Ovary (tissue), 9 donors: ENCODE data around the gene ASB9. TPM values are rescaled to one million over a fixed set of nuclear protein-coding genes. Genes with fewer than 3 reads are reported as not detected.

Experiments used
- DNase-seq, 5 donors: peaks; one replicate each; pipeline ENCODE4 v3.0.0-alpha.2; 2019 to 2020
- H3K27ac ChIP-seq, 2 donors: fragments of 200-600 bp; one replicate each; pipeline versions ENCODE4 v1.5.1 to v1.8.0; 2019 to 2022
- H3K27me3 ChIP-seq: fragments of 200-600 bp; one replicate; pipeline ENCODE4 v1.8.0; 2022
- H3K36me3 ChIP-seq: fragments of 200-600 bp; sonication (generic); one replicate; pipeline ENCODE4 v1.5.1; 2019
- H3K4me1 ChIP-seq: one replicate; pipeline ENCODE4 v1.8.1; 2013; ENCODE audit warnings: mild to moderate bottlenecking, moderate library complexity; ENCODE audit not compliant: insufficient read depth
- H3K4me3 ChIP-seq: fragments of 200-600 bp; sonication (generic); one replicate; pipeline ENCODE4 v1.5.1; 2017
- H3K9me3 ChIP-seq, 2 donors: fragments of 200-600 bp in 1 of 2; sonication (generic) in 1 of 2; one replicate each; pipeline versions ENCODE4 v1.5.1 to v1.8.1; 2013 to 2019; ENCODE audit warnings: mild to moderate bottlenecking in 1 of 2, moderate library complexity in 1 of 2
- CTCF ChIP-seq, 3 donors: fragments of 450-650 bp in 2 of 3; fragments of 200-600 bp in 1 of 3; IDR thresholded peaks; one replicate each; pipeline versions ENCODE4 v1.5.1 to v1.8.0; 2016 to 2022; ENCODE audit warnings: antibody characterized with exemption in 3 of 3, mild to moderate bottlenecking in 1 of 3
- EP300 ChIP-seq: sonication (generic); formaldehyde crosslinking; IDR thresholded peaks from one replicate; pipeline ENCODE4 v1.6.1; 2017; ENCODE audit warnings: antibody characterized with exemption
- POLR2A ChIP-seq: fragments of 450-650 bp; IDR thresholded peaks from one replicate; pipeline ENCODE4 v1.6.1; 2017; ENCODE audit warnings: antibody characterized with exemption, mild to moderate bottlenecking, moderate library complexity
- WGBS, 3 donors: extraction: QIAGEN DNeasy Blood & Tissue Kit in 1 of 3; methylation state at CpG; one replicate each; pipeline versions ENCODE4 v1.1.5 to v1.1.7; 2013 to 2017; 5-methylcytosine and 5-hydroxymethylcytosine counted together
- intact Hi-C, 4 donors: fragments of 100-400 bp; cut with DNase I; formaldehyde crosslinking; loops; one replicate each; pipeline versions ENCODE4 v1.11.0 to v1.15.1; 2022 to 2023
- polyA plus RNA-seq, 2 donors: library from polyadenylated mRNA; stranded (reverse); fragments of 200-250 nt in 1 of 2; fragments of 350-450 nt in 1 of 2; fragmentation: Illumina TruSeq in 1 of 2; extraction: RNeasy Lipid Tissue Mini Kit (QIAGEN cat#74804) in 1 of 2; gene quantifications; one replicate each; pipeline ENCODE4 v1.2.3, GENCODE V29; 2013 to 2014
- total RNA-seq, 7 donors: library from RNA; depleted of rRNA in 2 of 7; stranded (reverse); fragments of >200 nt in 2 of 7; fragmentation: NEBNext Ultra II Directional in 3 of 7; extraction: Animal tissue kit (Norgen Biotek cat#: 25700) in 3 of 7; gene quantifications; one replicate each; pipeline versions ENCODE4 v1.1.0 to v1.2.4, GENCODE V29; 2016 to 2023
- donor health status: DM: no; HTN: no; CAD: no; lungs with moderate emphysema.
- donor health status: DM: no; HTN: no; CAD: no.
- donor health status: Bipolar disorder and iron deficiency.
- donor health status: DM: yes; HTN: yes; CAD: no.
- donor health status: DM: no; HTN: no; CAD: no.
- donor health status: DM: yes; HTN: yes; CAD: no.

Gene ASB9
- total and polyA plus RNA-seq, 9 donors: 0.20 to 2.1 (median 0.99) TPM

- Histone ChIP-seq H3K27me3 (no peaks in the 10 kb centered on the region), H3K27ac (no peak overlapping the region), H3K36me3 (no peaks in the 10 kb centered on the region), H3K9me3 (no peaks in the 10 kb centered on the region), H3K4me1 (no peaks in the 10 kb centered on the region), H3K4me3 (no peak overlapping the region)
- TF ChIP-seq POLR2A (no peak), EP300 (no peak)
- no peak for DNase-seq
- WGBS, 3 donors: 73 to 77% (median 76%) methylated on average over 3 of the region's 3 CpGs
- intact Hi-C loops: no loop called here
These were observed 28.9 kb upstream of the ASB9 start for GRCh38 chrX:15298780-15299179.

DNA sequence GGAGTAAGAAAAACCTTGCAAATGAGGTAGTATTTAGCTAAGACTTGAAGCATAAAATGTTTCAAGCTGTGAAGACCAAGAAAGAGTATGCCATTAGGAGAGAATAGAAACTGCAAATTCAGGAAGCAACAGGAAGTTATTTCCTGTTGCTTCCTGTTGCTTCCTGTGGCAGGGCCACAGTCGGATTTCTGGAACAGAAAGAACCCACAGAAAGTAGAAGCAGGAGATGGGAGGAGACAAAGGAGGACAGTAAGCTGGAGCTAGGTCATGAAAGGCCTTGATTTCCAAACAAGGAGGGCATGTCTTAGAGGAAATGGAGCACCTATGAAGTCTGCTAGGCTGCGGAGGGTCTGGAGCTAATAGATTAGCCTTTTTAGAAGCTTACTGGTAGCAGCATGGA is 28.3 kb upstream of the ASB9 start:
- Histone ChIP-seq H3K27me3 (no peaks in the 10 kb centered on the region), H3K27ac (no peak overlapping the region)

GRCh38 chrX:15293451-15293850 is 23.6 kb upstream of the ASB9 start:
- H3K4me3 ChIP-seq: no peak overlapping the region
- no peak overlapping the region for H3K27ac ChIP-seq
- no peak for DNase-seq
- no peaks in the 10 kb centered on the region for H3K36me3 ChIP-seq
- no peaks in the 10 kb centered on the region for H3K9me3 ChIP-seq
- H3K27me3 ChIP-seq: no peaks in the 10 kb centered on the region
- H3K4me1 ChIP-seq: no peaks in the 10 kb centered on the region
- intact Hi-C loops: no loop called here
- 74 to 87% (median 76%) methylated on average over 2 of the region's 2 CpGs for WGBS, 3 donors
- TF ChIP-seq CTCF (IDR thresholded peaks at IDR 0.05) (no peak), EP300 (no peak), POLR2A (no peak)

More for the DNA sequence above, 28.3 kb upstream of the ASB9 start:
- H3K9me3 ChIP-seq: no peaks in the 10 kb centered on the region
- H3K4me3 ChIP-seq: no peak overlapping the region
- WGBS, 3 donors: 55 to 62% (median 57%) methylated on average over 2 of the region's 2 CpGs
- intact Hi-C loops: no loop called here
- no peak for TF ChIP-seq POLR2A
- no peak for TF ChIP-seq CTCF (IDR thresholded peaks at IDR 0.05)
- no peak for TF ChIP-seq EP300
- no peaks in the 10 kb centered on the region for H3K36me3 ChIP-seq
- DNase-seq: no peak
- H3K4me1 ChIP-seq: no peaks in the 10 kb centered on the region

DNA sequence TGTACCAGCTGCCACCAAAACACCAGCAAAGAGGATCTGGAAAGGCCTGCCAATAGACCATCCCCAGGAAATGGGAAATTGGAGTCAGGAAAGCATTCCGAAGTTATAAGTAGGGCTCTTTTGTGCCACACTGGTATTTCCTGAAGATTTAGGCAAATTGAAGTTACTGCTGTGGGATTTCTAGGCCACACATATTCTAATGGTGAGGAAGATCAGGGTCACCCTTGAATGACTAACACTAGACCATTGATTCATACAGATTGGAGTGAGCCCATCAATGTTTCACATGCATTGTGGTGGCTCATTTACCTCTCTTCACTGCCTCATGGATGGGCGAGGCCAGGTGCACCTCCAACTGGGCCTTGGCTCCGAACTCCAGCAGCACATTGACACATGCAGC is 23.0 kb upstream of the ASB9 start:
- no peak for DNase-seq
- intact Hi-C loops: no loop called here
- Histone ChIP-seq H3K36me3 (no peaks in the 10 kb centered on the region), H3K4me3 (no peak overlapping the region), H3K9me3 (no peaks in the 10 kb centered on the region), H3K27me3 (no peaks in the 10 kb centered on the region), H3K4me1 (no peaks in the 10 kb centered on the region), H3K27ac (no peak overlapping the region)
- WGBS, 3 donors: 72 to 85% (median 84%) methylated on average over 3 of the region's 3 CpGs
- TF ChIP-seq CTCF (IDR thresholded peaks at IDR 0.05) (no peak), EP300 (no peak), POLR2A (no peak)

DNA sequence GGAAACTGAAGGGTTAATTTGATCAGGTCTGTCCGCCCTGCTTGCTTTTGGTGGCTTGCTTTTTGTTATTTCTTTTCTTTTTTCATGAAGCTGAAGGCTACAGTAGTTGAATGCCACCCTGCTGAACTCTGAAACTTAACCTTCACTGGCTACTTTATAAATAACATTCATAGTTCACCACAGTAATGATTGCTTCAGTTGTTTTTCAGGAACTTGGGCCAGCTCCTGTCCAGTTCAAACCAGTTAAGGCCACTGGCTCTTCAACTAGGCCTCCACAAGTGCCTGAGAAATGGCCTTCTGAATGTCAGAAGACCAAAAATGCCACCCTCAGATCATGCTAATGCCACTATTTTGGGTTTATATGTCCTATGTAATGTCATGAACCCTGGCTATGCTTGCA is 7.7 kb upstream of the ASB9 start:
- TF ChIP-seq CTCF (IDR thresholded peaks at IDR 0.05) (no peak), EP300 (no peak), POLR2A (no peak)
- no peak for DNase-seq
- Histone ChIP-seq H3K27me3 (no peaks in the 10 kb centered on the region), H3K4me1 (no peaks in the 10 kb centered on the region), H3K36me3 (no peaks in the 10 kb centered on the region), H3K9me3 (no peaks in the 10 kb centered on the region), H3K27ac (no peak overlapping the region), H3K4me3 (no peak overlapping the region)
- 2 to 15% (median 13%) methylated on average over 1 of the region's 1 CpG for WGBS, 3 donors
- intact Hi-C loops: no loop called here
